NCI-H82 treated with DMSO at 0.1 percent for 48 hours (cell line): ENCODE data around the gene ATP6V0E1.
"Not testable (repeated sequence)": the region's sequence is repeated elsewhere in the genome, so short reads cannot be mapped to it uniquely, and the experiment has no call there.

ENCODE experiments used
- DNase-seq: peaks from one replicate; lab custom pipeline; 2025; ENCODE audit not compliant: unreplicated experiment; lab: John Stamatoyannopoulos, UW

The ATP6V0E1 gene

GRCh38 chr5:173069671-173070070 lies 86.1 kb downstream of the ATP6V0E1 start:
- no peak for DNase-seq

DNA sequence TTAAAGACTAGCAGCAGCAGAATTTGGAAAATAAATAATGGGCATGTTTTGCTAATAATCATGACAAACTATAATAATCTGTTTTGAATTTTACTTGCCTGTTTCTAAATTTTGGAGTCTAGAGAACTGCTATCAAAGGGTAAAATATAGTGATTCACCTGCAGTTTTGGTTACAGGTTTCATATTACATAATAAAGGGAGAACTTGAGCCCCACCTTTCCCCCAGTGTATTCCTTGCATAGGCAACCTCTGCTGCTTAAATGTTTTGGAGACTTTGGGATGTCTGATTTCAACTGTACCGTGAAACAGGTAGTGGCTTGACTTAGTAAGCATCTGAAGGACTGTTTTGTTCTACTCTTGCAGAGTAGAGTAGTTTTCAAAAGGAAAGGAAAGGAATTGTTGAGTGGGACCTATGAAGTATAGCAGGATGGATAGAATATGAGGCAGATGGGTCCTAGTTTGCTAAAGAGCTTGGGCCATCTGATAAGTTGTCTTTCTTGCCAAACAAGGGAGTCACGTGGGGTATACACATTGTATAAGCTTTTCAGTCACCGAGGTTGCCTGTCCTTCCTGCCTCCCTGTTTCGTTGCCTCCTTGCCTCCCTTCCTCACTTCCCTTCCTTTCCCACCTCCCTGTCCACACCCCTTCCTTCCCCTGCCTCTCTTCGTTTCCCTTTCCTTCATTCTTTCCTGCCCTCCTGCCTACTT lies 91.7 kb downstream of the ATP6V0E1 start:
- DNase-seq = no peak

GRCh38 chr5:173075970-173076369 lies 92.4 kb downstream of the ATP6V0E1 start:
- DNase-seq = no peak

GRCh38 chr5:173076471-173076870 lies 92.9 kb downstream of the ATP6V0E1 start:
- not testable (repeated sequence) for DNase-seq

DNA sequence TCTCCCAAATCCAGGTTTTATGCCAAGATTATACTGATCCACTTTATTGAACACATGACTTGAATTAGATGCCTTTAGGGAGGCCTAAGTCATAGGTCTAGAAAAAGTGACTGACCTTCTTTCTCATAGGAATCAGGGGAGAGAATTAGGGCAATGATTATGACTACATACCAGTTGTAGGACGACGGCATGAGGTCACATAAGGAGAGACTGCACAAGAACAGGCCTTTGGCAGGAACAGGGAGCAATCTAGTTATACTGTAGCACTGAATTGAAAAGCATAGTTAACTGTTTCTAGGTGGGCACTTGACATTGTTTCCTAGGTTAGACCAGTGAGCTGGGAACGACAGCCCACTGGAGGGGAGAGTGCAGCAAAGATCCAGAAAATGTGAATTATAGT lies 95.3 kb downstream of the ATP6V0E1 start:
- DNase-seq = no peak
